T-helper 1 cell (primary cell): ENCODE results near the gene MKLN1.

Source experiments
- DNase-seq, 5 donors: peaks; one replicate each; pipeline ENCODE4 v3.0.0-alpha.2; 2012 to 2020

Gene MKLN1

DNA sequence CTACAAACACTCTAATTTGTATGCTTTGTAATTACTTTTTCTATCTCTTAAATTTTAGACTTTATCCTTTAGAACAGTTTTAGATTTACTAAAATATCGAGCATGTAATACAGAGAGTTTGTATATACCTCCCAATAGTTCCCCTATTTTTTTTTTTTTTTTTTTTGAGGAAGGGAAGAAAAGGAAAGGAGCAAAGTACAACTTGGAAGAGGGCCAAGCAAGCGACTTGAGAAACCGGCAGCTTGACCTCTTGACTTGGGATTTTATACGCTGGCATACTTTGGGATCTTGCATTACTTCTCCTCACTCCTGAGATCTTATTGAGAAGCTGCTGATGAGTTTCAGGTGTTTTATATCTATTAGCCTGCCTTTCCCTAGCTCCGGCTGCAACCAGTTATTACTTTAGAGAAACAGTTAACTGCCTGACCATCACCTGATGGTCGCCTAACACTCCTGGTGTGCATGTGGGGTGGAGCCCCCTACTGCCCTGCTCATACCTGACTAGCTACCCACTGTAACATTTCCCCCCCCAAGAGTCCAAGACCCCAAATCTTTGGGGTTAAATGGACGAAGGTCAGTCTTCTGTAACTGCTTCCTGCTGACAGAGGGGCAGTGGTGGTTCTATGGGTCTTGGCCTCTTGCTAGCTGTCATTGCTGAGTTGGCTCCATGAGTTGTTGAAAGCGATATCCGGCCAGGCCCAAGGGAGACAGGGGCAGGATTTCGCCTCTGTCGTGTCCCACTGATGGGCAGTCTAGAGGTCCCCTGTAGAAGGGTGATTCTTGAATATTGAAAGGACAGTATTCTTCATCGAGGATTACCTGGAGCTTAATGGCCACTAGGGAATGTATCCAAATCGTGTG lies 28.5 kb downstream of the MKLN1 start:
- DNase-seq, result no peak

- DNase-seq, result no peak
Measured at GRCh38 chr7:131357282-131357880, 29.7 kb downstream of the MKLN1 start.

DNA sequence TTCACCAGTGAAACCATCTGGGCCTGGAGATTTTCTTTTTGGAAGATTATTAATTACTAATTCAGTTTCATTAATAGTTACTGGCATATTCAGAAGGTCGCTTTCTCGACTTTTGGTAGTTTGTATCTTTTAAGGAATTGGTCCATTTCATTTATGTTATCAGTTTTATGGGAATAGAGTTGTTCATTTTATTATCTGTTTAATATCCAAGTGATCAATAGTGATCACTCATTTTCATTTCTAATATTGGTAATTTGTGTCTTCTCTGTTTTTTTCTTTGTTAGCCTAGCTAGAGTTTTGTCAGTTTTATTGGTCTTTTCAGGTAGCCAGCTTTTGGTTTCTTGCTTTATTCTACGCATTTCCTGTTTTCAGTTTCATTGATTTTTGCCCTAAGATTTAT lies 31.0 kb downstream of the MKLN1 start:
- DNase-seq, result no peak

DNA sequence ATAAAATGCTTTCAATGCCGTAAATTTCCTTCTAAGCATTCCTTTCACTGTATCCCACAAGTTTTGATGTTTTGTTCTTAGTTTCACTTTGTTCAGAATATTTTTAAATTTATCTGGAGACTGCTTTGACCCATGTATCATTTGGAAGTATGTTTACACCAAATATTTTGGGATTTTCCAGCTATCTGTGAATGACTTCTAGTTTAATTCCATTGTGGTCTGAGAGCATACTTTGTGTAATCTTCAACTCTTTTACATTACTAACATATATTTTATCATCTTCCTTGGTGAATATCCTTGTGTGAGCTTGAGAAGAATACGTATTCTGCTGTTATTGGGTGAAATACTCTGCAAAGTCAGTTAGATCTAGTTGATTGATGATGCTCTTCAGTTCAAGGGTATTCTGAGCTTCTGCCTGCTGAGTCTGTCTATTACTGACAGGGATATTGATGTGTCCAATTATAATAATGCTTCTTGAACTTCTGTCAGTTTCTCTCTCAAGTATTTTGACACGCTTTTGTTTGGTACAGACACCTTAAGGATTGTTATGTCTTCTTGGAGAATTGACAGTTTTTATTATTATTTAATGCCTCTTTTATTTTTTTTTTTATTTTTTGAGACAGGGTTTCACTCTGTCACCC lies 31.6 kb downstream of the MKLN1 start:
- no peak for DNase-seq

- DNase-seq, result no peak
Measured at GRCh38 chr7:131363719-131364118, 36.0 kb downstream of the MKLN1 start.

GRCh38 chr7:131364767-131365344 lies 37.2 kb downstream of the MKLN1 start:
- DNase-seq, result peak in 1 of 5 donors; percentile 36

GRCh38 chr7:131365838-131366237 lies 38.2 kb downstream of the MKLN1 start:
- peak in 1 of 5 donors; percentile 9 for DNase-seq

- DNase-seq, result no peak
Measured at GRCh38 chr7:131369354-131369753, 41.7 kb downstream of the MKLN1 start.

GRCh38 chr7:131370523-131370968 lies 42.9 kb downstream of the MKLN1 start:
- peak in 3 of 5 donors; percentile 3 to 67 (median 18) for DNase-seq

DNA sequence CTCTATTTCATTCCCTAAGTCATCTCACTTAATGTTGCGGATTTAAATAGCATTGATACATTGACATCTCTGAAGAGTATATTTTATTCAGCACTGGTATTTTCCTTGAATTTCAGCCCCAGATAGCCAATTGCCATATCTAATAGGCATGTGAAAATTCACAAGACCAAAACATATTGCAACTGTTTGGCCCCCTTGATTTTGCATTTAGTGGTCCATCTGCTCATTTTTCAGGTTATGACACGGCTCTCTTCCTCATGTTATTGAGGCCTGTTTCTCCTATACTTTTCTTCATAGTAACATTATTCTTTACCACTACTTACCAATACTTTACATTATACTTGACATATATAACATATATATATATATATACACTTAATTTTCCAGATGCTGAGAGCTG lies 43.7 kb downstream of the MKLN1 start:
- no peak for DNase-seq

DNA sequence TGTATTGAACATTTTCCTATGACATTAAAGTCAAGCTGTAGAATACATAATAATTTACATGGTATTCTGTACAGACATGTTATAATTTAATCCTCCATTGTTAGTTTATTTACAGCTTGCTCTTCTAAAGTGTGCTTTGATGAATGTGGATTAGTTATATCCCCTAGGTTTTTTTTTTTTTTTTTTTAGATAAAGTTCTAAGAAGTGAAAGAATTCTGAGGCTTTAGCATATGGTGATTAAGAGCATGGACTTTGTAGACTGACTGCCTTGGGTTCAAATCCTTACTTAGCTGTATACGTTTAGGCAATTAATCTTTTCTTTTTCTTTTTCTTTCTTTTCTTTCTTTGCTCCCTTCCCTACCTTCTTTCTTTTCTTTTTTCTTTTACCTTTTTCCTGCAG lies 44.9 kb downstream of the MKLN1 start:
- DNase-seq, result no peak

GRCh38 chr7:131374821-131375220 lies 47.1 kb downstream of the MKLN1 start:
- DNase-seq, result no peak

DNA sequence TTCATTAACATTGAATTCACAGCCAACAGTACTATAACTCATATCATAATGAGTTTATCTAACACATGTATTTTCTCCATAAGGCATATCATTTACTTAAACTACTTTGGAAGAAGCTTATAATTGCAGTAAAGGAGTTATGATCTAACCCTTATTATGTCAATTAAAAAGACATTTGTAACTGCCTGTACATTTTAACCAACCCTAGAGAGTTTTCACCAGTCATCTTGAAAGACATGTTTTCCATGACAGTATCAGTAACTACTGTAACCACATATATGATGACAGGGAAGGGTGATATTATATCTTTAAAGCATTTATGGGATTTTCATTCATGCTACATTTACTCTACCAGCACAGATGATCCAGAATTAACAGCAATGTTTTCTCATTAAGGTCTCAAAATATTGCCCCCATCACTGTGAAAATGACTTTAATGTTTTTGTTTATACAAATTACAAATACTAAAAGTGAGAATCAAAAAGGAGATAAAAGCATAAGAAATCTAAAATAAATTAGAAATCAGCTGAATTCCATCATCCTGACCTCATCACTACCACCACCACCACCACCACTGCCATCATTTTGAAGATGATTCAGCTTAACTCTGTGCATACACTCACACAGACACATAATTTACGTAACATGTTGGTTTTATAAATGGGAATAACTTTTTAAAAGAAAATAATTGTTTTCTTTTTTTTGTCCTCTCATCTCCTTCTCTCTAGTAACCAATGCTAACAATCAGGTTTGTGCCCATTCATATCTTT lies 53.6 kb downstream of the MKLN1 start:
- DNase-seq, result no peak

- no peak for DNase-seq
Measured at GRCh38 chr7:131383417-131384285, 56.0 kb downstream of the MKLN1 start.

DNA sequence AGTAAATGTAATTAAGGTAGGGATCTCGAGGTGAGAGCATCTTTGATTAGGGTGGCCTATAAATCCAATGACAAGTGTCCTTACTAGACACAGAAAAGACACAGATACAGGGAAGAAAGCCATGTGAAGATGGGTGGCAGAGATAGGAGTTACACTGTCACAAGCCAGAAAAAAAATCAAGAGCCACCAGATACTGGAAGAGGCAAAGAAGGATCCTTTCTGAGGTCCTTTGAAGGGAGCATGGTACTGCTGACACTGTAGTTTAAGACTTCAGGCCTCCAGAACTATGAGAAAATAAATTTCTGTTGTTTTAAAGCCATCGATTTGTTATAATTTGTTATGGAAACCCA lies 56.6 kb downstream of the MKLN1 start:
- DNase-seq, result no peak

GRCh38 chr7:131385039-131385605 lies 57.4 kb downstream of the MKLN1 start:
- no peak for DNase-seq

GRCh38 chr7:131388126-131388525 lies 60.5 kb downstream of the MKLN1 start:
- DNase-seq, result no peak

DNA sequence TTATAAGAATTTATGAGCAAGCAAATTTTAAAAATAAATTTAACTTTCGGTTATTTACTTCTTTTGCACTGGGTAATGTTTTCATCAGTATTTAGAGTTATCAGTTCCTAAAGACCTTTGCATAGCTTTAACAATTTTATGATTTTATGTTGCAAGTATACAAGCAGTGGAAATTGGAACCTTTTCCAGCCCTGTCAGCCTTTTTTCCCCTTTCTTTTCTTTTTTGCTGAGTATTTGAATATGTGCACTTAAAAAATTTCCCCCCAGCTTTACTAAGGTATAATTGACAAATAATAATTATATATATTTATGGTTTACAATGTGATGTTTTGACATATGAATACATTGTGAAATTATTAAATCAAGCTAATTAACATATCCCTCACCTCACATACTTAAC lies 62.6 kb downstream of the MKLN1 start:
- DNase-seq, result no peak

- DNase-seq, result no peak
Measured at GRCh38 chr7:131391145-131391544, 63.5 kb downstream of the MKLN1 start.

- no peak for DNase-seq
Measured at GRCh38 chr7:131400681-131401176, 73.1 kb downstream of the MKLN1 start.

- no peak for DNase-seq
Measured at GRCh38 chr7:131401194-131401593, 73.5 kb downstream of the MKLN1 start.
